Thyroid gland (tissue), 4 donors: ENCODE results near the gene KLF11.

Experiments
- POLR2A ChIP-seq, 2 donors: fragments of 450-650 bp; IDR thresholded peaks; one replicate each; pipeline ENCODE4 v1.6.1; 2017; ENCODE audit warnings: antibody characterized with exemption in 2 of 2, mild to moderate bottlenecking in 2 of 2, moderate library complexity in 1 of 2
- TF ChIP-seq, protein P1 (sequence below), 6 experiments: fragments of 200-600 bp in 3 of 6; fragments of 450-650 bp in 3 of 6; sonication (generic) in 3 of 6; IDR thresholded peaks; one replicate each; pipeline ENCODE4 v1.5.1; 2016 to 2019; ENCODE audit warnings: antibody characterized with exemption in 6 of 6, mild to moderate bottlenecking in 2 of 6, inconsistent platforms in 1 of 6, moderate library complexity in 1 of 6

DNA sequence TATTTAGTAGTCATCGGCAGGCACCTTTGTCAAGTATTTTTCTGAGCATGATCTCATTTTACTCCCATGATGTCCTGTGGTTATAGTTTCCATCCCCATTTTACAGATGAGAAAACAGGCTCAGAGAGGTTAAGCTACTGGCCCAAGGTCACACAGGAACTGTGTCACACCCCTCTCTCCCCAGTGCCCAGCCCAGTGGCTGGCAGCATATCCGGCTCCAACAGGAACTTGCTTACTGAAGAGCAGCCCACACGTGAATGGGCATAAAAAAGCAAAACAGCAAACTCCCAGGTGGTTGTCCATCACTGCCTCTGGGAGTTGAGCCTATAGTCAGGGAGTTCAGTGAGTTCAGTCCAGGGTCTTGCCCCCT is 8.3 kb upstream of the KLF11 start:
- TF ChIP-seq, protein P1, sequence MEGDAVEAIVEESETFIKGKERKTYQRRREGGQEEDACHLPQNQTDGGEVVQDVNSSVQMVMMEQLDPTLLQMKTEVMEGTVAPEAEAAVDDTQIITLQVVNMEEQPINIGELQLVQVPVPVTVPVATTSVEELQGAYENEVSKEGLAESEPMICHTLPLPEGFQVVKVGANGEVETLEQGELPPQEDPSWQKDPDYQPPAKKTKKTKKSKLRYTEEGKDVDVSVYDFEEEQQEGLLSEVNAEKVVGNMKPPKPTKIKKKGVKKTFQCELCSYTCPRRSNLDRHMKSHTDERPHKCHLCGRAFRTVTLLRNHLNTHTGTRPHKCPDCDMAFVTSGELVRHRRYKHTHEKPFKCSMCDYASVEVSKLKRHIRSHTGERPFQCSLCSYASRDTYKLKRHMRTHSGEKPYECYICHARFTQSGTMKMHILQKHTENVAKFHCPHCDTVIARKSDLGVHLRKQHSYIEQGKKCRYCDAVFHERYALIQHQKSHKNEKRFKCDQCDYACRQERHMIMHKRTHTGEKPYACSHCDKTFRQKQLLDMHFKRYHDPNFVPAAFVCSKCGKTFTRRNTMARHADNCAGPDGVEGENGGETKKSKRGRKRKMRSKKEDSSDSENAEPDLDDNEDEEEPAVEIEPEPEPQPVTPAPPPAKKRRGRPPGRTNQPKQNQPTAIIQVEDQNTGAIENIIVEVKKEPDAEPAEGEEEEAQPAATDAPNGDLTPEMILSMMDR (IDR thresholded peaks at IDR 0.05): no peak
- TF ChIP-seq POLR2A (IDR thresholded peaks at IDR 0.05): no peak
